Measurements from ENCODE around the gene SAGE1. TPM values are rescaled to one million over a fixed set of nuclear protein-coding genes. Genes with fewer than 3 reads are reported as not detected.

SAGE1 gene
- total RNA-seq, 1 donor from 2014 or later: not detected

DNA sequence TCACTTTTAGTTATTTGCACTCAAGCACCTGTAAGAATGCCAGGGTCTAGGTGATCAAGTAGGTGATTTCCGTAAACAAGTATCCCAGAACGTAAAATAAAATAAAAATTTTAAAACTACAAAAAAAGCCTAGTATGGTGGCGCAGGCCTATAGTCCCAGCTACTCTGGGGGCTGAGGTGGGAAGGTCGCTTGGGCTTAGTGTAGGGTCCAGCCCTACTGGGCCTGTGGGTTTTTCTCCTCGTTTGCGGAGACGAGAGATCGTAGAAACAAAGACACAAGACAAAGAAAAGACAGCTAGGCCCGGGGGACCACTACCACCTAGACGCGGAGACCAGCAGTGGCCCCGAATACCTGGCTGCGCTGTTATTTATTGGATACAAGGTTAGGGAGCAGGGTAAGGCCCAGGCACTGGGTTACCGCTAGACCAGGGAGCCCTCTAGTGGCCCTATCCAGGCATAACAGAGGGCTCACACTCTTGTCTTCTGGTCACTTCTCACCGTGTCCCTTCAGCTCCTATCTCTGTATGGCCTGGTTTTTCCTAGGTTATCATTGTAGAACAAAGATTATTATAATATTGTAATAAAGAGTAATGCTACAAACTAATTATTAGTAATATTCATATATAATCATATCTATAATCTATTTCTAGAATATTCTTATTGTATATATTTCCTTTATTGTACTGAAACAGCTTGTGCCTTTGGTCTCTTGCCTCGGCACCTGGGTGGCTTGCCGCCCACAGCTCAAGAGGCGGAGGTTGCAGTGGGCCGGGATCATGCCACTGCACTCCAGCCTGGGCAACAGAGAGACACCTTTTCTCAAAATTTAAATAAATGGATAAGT is 38.4 kb downstream of the SAGE1 start:
- Mint-ChIP-seq H3K9me3 (ENCODE audit: unreplicated experiment) (no peaks in the 10 kb centered on the region), H3K27ac (ENCODE audit: unreplicated experiment) (no peak overlapping the region), H3K27me3 (ENCODE audit: unreplicated experiment) (peaks cover 10% of the 10 kb centered on the region), H3K4me1 (ENCODE audit: unreplicated experiment) (no peaks in the 10 kb centered on the region), H3K36me3 (ENCODE audit: unreplicated experiment) (no peaks in the 10 kb centered on the region), H3K4me3 (ENCODE audit: unreplicated experiment) (no peak overlapping the region)
- TF ChIP-seq, protein P1, sequence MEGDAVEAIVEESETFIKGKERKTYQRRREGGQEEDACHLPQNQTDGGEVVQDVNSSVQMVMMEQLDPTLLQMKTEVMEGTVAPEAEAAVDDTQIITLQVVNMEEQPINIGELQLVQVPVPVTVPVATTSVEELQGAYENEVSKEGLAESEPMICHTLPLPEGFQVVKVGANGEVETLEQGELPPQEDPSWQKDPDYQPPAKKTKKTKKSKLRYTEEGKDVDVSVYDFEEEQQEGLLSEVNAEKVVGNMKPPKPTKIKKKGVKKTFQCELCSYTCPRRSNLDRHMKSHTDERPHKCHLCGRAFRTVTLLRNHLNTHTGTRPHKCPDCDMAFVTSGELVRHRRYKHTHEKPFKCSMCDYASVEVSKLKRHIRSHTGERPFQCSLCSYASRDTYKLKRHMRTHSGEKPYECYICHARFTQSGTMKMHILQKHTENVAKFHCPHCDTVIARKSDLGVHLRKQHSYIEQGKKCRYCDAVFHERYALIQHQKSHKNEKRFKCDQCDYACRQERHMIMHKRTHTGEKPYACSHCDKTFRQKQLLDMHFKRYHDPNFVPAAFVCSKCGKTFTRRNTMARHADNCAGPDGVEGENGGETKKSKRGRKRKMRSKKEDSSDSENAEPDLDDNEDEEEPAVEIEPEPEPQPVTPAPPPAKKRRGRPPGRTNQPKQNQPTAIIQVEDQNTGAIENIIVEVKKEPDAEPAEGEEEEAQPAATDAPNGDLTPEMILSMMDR (IDR thresholded peaks at IDR 0.05): peak; percentile 66
- no peak for DNase-seq (ENCODE audit: extremely low spot score, unreplicated experiment)

DNA sequence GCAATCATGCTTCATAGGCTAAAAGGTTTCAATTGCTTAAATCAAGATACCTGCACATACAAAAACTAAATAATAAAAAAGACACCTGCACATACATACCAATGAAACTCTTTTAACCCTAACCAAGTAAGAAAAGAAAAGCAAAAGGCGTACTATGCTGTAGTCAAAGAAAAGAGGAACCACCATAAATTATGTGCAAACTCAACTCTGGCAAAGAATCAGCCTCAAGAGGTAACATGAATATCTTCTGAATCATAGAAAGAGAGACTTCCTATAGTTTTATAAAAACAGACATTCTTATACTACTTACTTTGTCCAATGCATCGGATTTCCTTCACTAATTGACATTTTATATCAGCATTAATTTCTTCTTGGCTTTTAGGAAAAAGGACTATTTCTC is 51.0 kb downstream of the SAGE1 start:
- no peak overlapping the region for H3K27ac Mint-ChIP-seq (ENCODE audit: unreplicated experiment)
- no peaks in the 10 kb centered on the region for H3K4me1 Mint-ChIP-seq (ENCODE audit: unreplicated experiment)
- no peak for DNase-seq (ENCODE audit: extremely low spot score, unreplicated experiment)
- no peaks in the 10 kb centered on the region for H3K27me3 Mint-ChIP-seq (ENCODE audit: unreplicated experiment)
- no peak overlapping the region for H3K4me3 Mint-ChIP-seq (ENCODE audit: unreplicated experiment)
- TF ChIP-seq, protein P1 (IDR thresholded peaks at IDR 0.05): no peak
- peaks cover 7% of the 10 kb centered on the region for H3K36me3 Mint-ChIP-seq (ENCODE audit: unreplicated experiment)
- H3K9me3 Mint-ChIP-seq (ENCODE audit: unreplicated experiment): peaks cover 13% of the 10 kb centered on the region

DNA sequence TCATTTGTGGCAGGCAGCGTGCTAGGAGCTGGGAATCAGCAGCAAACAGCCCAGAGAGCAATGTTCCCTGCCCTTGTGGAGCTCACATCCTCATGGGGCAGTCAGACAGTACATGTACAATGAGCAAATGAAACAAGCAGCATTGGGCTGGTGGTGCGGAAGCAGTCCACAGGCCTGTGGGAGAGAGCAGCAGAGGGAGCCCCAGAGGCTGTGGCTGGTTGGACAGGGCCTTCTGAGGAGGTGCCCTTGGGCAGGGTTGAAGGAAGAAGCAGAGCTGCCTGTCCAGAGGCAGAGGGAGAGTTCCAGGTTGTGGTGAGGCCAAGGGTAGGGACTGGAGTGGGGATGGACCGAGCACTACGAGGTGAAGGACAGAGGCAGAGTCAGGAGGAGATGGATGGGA is 57.8 kb downstream of the SAGE1 start:
- H3K27me3 Mint-ChIP-seq (ENCODE audit: unreplicated experiment): no peaks in the 10 kb centered on the region
- no peak overlapping the region for H3K4me3 Mint-ChIP-seq (ENCODE audit: unreplicated experiment)
- H3K36me3 Mint-ChIP-seq (ENCODE audit: unreplicated experiment): peaks cover 3% of the 10 kb centered on the region
- DNase-seq (ENCODE audit: extremely low spot score, unreplicated experiment): no peak
- no peak overlapping the region for H3K27ac Mint-ChIP-seq (ENCODE audit: unreplicated experiment)
- no peaks in the 10 kb centered on the region for H3K4me1 Mint-ChIP-seq (ENCODE audit: unreplicated experiment)
- H3K9me3 Mint-ChIP-seq (ENCODE audit: unreplicated experiment): no peaks in the 10 kb centered on the region
- TF ChIP-seq, protein P1 (IDR thresholded peaks at IDR 0.05): no peak

Other genes with a start within 250 kb of the SAGE1 start
- gene CT45A1, start 180.1 kb upstream of the SAGE1 start, total RNA-seq: not detected in 2 replicates
- gene CT45A3, start 125.5 kb upstream of the SAGE1 start, total RNA-seq: not detected in 2 replicates
- not detected in 2 replicates for gene CT45A5, start 108.2 kb upstream of the SAGE1 start, total RNA-seq
- not detected in 2 replicates for gene CT45A6, start 90.9 kb upstream of the SAGE1 start, total RNA-seq
- gene CT45A2, start 73.7 kb upstream of the SAGE1 start, total RNA-seq: not detected in 2 replicates
- gene CT45A7, start 56.4 kb upstream of the SAGE1 start, total RNA-seq: not detected in 2 replicates
- gene CT45A8, start 39.2 kb upstream of the SAGE1 start, total RNA-seq: not detected in 2 replicates
- not detected in 2 replicates for gene CT45A9, start 21.9 kb upstream of the SAGE1 start, total RNA-seq
- gene CT45A10, start 272 bp upstream of the SAGE1 start, total RNA-seq: not detected in 2 replicates
- 30.9 and 32.4 TPM in 2 replicates for gene MMGT1, start 80.3 kb downstream of the SAGE1 start, total RNA-seq
- gene SLC9A6, start 91.7 kb downstream of the SAGE1 start, total RNA-seq: 16.1 and 18.0 TPM in 2 replicates

Data from osteocyte (in vitro differentiated cells).